Measurements from ENCODE around the gene PSRC1.

DNA sequence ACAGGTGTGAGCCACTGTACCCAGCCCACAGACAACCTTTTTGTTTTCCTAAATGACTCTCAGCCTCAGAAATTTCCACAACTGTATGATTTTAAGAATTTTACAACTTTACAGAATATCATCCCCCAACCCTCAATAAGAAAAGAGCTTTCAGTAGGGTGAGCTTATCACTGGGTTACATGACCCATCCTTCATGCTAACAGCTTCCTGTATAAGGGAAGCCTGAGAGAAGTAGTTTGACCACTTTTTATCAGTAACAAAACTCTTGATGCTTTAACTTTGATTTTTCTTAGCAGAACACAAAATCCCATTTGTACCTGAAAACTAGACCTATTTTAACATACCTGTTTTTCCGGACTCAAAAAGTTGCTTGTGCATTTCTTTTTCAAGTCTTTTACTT, 33.6 kb upstream of the PSRC1 start:
- TF ChIP-seq EZH2 (IDR thresholded peaks at IDR 0.05) (no peak), POLR2AphosphoS5 (IDR thresholded peaks at IDR 0.05; ENCODE audit: borderline replicate concordance, low read depth, low read length) (no peak)

Measured in SK-N-MC (cell line).